Karpas-422 (cell line): ENCODE measurements around the gene CNN2. TPM values are rescaled to one million over a fixed set of nuclear protein-coding genes. Genes with fewer than 3 reads are reported as not detected.

Source experiments
- DNase-seq: peaks from one replicate; pipeline ENCODE4 v3.0.0-alpha.2; 2015
- H2AFZ ChIP-seq: fragments of 200-600 bp; sonication (generic); 2 replicates; pipeline ENCODE4 v1.6.1; 2014; ENCODE audit warnings: antibody characterized with exemption, low read length, mixed read lengths
- H3K27ac ChIP-seq: fragments of 200-600 bp; sonication (generic); 2 replicates; pipeline ENCODE4 v1.5.1; 2014; ENCODE audit warnings: mild to moderate bottlenecking, low read length, moderate library complexity
- H3K27me3 ChIP-seq: fragments of 200-600 bp; sonication (generic); 2 replicates; pipeline ENCODE4 v1.6.1; 2014; ENCODE audit warnings: low read length, mixed read lengths
- H3K36me3 ChIP-seq: fragments of 200-600 bp; sonication (generic); 2 replicates; pipeline ENCODE4 v1.6.1; 2014; ENCODE audit warnings: low read length, mixed read lengths; ENCODE audit not compliant: insufficient read depth
- H3K4me1 ChIP-seq: fragments of 200-600 bp; sonication (generic); 2 replicates; pipeline ENCODE4 v1.6.1; 2014; ENCODE audit warnings: mild to moderate bottlenecking, low read length, mixed read lengths
- H3K4me2 ChIP-seq: fragments of 200-600 bp; sonication (generic); 2 replicates; pipeline ENCODE4 v1.6.1; 2014; ENCODE audit warnings: low read length, low read depth, mild to moderate bottlenecking; ENCODE audit not compliant: poor library complexity, severe bottlenecking
- H3K4me3 ChIP-seq: fragments of 200-600 bp; sonication (generic); 2 replicates; pipeline ENCODE4 v1.5.1; 2014; ENCODE audit warnings: mild to moderate bottlenecking, antibody characterized with exemption, low read length, mixed read lengths
- H3K79me2 ChIP-seq: fragments of 200-600 bp; sonication (generic); 2 replicates; pipeline ENCODE4 v1.6.1; 2014; ENCODE audit warnings: mild to moderate bottlenecking, low read length, mixed read lengths
- H3K9ac ChIP-seq: fragments of 200-600 bp; sonication (generic); 2 replicates; pipeline ENCODE4 v1.6.0; 2014; ENCODE audit warnings: low read length
- H3K9me2 ChIP-seq: fragments of 200-600 bp; sonication (generic), shearing (Covaris generic); replicated peaks from 2 replicates; pipeline ENCODE4 v1.6.0; 2014; ENCODE audit warnings: mild to moderate bottlenecking, low read length, moderate library complexity; ENCODE audit not compliant: insufficient read depth
- H3K9me3 ChIP-seq: fragments of 300-700, 200-600 bp; sonication (generic); 2 replicates; pipeline ENCODE4 v1.6.1; 2014; ENCODE audit warnings: low read length, mixed read lengths
- H4K20me1 ChIP-seq: fragments of 200-600 bp; sonication (generic); 2 replicates; pipeline ENCODE4 v1.6.1; 2014; ENCODE audit warnings: mild to moderate bottlenecking, antibody characterized with exemption, low read length, low read depth; ENCODE audit not compliant: insufficient read depth
- total RNA-seq: library from RNA; depleted of rRNA; stranded (reverse); fragments of >200 nt; shearing (Covaris generic); gene quantifications from 2 replicates; pipeline ENCODE4 v1.2.3, GENCODE V29; 2014; ENCODE audit warnings: low replicate concordance

Gene CNN2
- total RNA-seq, 1 experiment from 2014 or later = 88.6 TPM

- no peak overlapping the region; the same call in 1 of the 2 replicates for H3K4me3 ChIP-seq
- DNase-seq = no peak
- no peaks in the 10 kb centered on the region for H3K9me2 ChIP-seq
- H3K36me3 ChIP-seq = no peaks in the 10 kb centered on the region
- H4K20me1 ChIP-seq = peaks cover 66% of the 10 kb centered on the region
- peaks cover 64% of the 10 kb centered on the region for H3K79me2 ChIP-seq
- peak overlapping the region; percentile 75 for H3K4me2 ChIP-seq
- peak overlapping the region; percentile 100 for H3K9ac ChIP-seq
- no peak overlapping the region for H2AFZ ChIP-seq
- H3K27me3 ChIP-seq = no peaks in the 10 kb centered on the region
- peaks cover 41% of the 10 kb centered on the region for H3K4me1 ChIP-seq
- H3K9me3 ChIP-seq = no peaks in the 10 kb centered on the region
- H3K27ac ChIP-seq = no peak overlapping the region
These were observed 9.7 kb upstream of the CNN2 start for GRCh38 chr19:1016647-1017114.

GRCh38 chr19:1017115-1017905 is 9.1 kb upstream of the CNN2 start:
- no peak overlapping the region for H2AFZ ChIP-seq
- peaks cover 64% of the 10 kb centered on the region for H3K79me2 ChIP-seq
- peak overlapping the region; percentile 100 for H3K9ac ChIP-seq
- H3K4me3 ChIP-seq = peak overlapping the region; percentile 99; the same call in 1 of the 2 replicates
- H3K9me2 ChIP-seq = no peaks in the 10 kb centered on the region
- peaks cover 46% of the 10 kb centered on the region for H3K4me1 ChIP-seq
- H3K9me3 ChIP-seq = no peaks in the 10 kb centered on the region
- DNase-seq = peak; percentile 69
- H3K36me3 ChIP-seq = no peaks in the 10 kb centered on the region
- peaks cover 66% of the 10 kb centered on the region for H4K20me1 ChIP-seq
- peak overlapping the region; percentile 75 for H3K4me2 ChIP-seq
- 0 out of 2 replicates have a peak overlapping the region, but pooled peaks have one; percentile 6 for H3K27ac ChIP-seq
- H3K27me3 ChIP-seq = no peaks in the 10 kb centered on the region

- peak overlapping the region; percentile 99; the same call in 1 of the 2 replicates for H3K4me3 ChIP-seq
- H3K79me2 ChIP-seq = peaks cover 64% of the 10 kb centered on the region
- peaks cover 52% of the 10 kb centered on the region for H3K4me1 ChIP-seq
- DNase-seq = no peak
- no peaks in the 10 kb centered on the region for H3K27me3 ChIP-seq
- H3K36me3 ChIP-seq = no peaks in the 10 kb centered on the region
- H3K9ac ChIP-seq = peak overlapping the region; percentile 100
- no peak overlapping the region for H3K27ac ChIP-seq
- peaks cover 66% of the 10 kb centered on the region for H4K20me1 ChIP-seq
- H2AFZ ChIP-seq = no peak overlapping the region
- H3K9me3 ChIP-seq = no peaks in the 10 kb centered on the region
- peak overlapping the region; percentile 75 for H3K4me2 ChIP-seq
- H3K9me2 ChIP-seq = no peaks in the 10 kb centered on the region
These were observed 8.5 kb upstream of the CNN2 start for GRCh38 chr19:1017906-1018305.

- Histone ChIP-seq H4K20me1 (peaks cover 66% of the 10 kb centered on the region), H3K36me3 (no peaks in the 10 kb centered on the region), H3K9me3 (no peaks in the 10 kb centered on the region), H3K9ac (peak overlapping the region; percentile 100), H3K79me2 (peaks cover 64% of the 10 kb centered on the region), H3K4me1 (peaks cover 54% of the 10 kb centered on the region), H3K9me2 (no peaks in the 10 kb centered on the region), H3K27ac (0 out of 2 replicates have a peak overlapping the region, but pooled peaks have one; percentile 13), H3K27me3 (no peaks in the 10 kb centered on the region), H3K4me2 (peak overlapping the region; percentile 75), H3K4me3 (peak overlapping the region; percentile 99), H2AFZ (no peak overlapping the region)
- no peak for DNase-seq
These were observed 8.0 kb upstream of the CNN2 start for GRCh38 chr19:1018393-1018792.

- Histone ChIP-seq H3K4me2 (peak overlapping the region; percentile 75), H3K4me1 (peaks cover 54% of the 10 kb centered on the region), H3K4me3 (peak overlapping the region; percentile 99), H2AFZ (no peak overlapping the region), H3K9ac (peak overlapping the region; percentile 100), H3K27me3 (no peaks in the 10 kb centered on the region), H3K79me2 (peaks cover 64% of the 10 kb centered on the region), H3K36me3 (no peaks in the 10 kb centered on the region), H3K9me2 (no peaks in the 10 kb centered on the region), H3K27ac (peak overlapping the region; percentile 73; the same call in 1 of the 2 replicates), H3K9me3 (no peaks in the 10 kb centered on the region), H4K20me1 (peaks cover 61% of the 10 kb centered on the region)
- no peak for DNase-seq
These were observed 7.3 kb upstream of the CNN2 start for GRCh38 chr19:1018932-1019615.

GRCh38 chr19:1019616-1019961 is 6.8 kb upstream of the CNN2 start:
- Histone ChIP-seq H3K27ac (peak overlapping the region; percentile 73; the same call in 1 of the 2 replicates), H3K9me3 (no peaks in the 10 kb centered on the region), H3K79me2 (peaks cover 62% of the 10 kb centered on the region), H3K9me2 (no peaks in the 10 kb centered on the region), H3K4me1 (peaks cover 54% of the 10 kb centered on the region), H3K4me2 (peak overlapping the region; percentile 75), H3K4me3 (peak overlapping the region; percentile 99), H4K20me1 (peaks cover 59% of the 10 kb centered on the region), H3K27me3 (no peaks in the 10 kb centered on the region), H2AFZ (no peak overlapping the region), H3K36me3 (no peaks in the 10 kb centered on the region), H3K9ac (peak overlapping the region; percentile 100)
- DNase-seq = no peak

GRCh38 chr19:1019980-1020867 is 6.2 kb upstream of the CNN2 start:
- no peaks in the 10 kb centered on the region for H3K9me3 ChIP-seq
- no peaks in the 10 kb centered on the region for H3K27me3 ChIP-seq
- peaks cover 56% of the 10 kb centered on the region for H3K79me2 ChIP-seq
- H3K4me1 ChIP-seq = peaks cover 54% of the 10 kb centered on the region
- H3K4me3 ChIP-seq = peak overlapping the region; percentile 99
- no peaks in the 10 kb centered on the region for H3K36me3 ChIP-seq
- peak overlapping the region; percentile 75 for H3K4me2 ChIP-seq
- peak; percentile 60 for DNase-seq
- peak overlapping the region; percentile 100 for H3K9ac ChIP-seq
- H3K9me2 ChIP-seq = no peaks in the 10 kb centered on the region
- no peak overlapping the region for H2AFZ ChIP-seq
- peak overlapping the region; percentile 73 for H3K27ac ChIP-seq
- peaks cover 52% of the 10 kb centered on the region for H4K20me1 ChIP-seq
